ENCODE results near the gene GPHN. TPM values are rescaled to one million over a fixed set of nuclear protein-coding genes. Genes with fewer than 3 reads are reported as not detected.

Gene GPHN
- total RNA-seq, 1 donor from 2014 or later: 11.8 TPM

GRCh38 chr14:66503532-66503931, 4.4 kb upstream of the GPHN start:
- Histone ChIP-seq H3K36me3 (ENCODE audit: control insufficient read depth, insufficient read depth, low read length) (no peaks in the 10 kb centered on the region), H3K4me3 (ENCODE audit: low read depth, low read length) (no peak overlapping the region), H3K27me3 (ENCODE audit: control insufficient read depth, insufficient read depth, low read length) (no peaks in the 10 kb centered on the region)
- no peak for FAIRE-seq
- DNase-seq (ENCODE audit: low read depth): peak; percentile 76
- TF ChIP-seq CTCF (IDR thresholded peaks at IDR 0.05; ENCODE audit: insufficient read depth, low read length, severe bottlenecking): no peak

GRCh38 chr14:66507181-66507721, 696 bp upstream of the GPHN start:
- no peaks in the 10 kb centered on the region for H3K27me3 ChIP-seq (ENCODE audit: control insufficient read depth, insufficient read depth, low read length)
- no peaks in the 10 kb centered on the region for H3K36me3 ChIP-seq (ENCODE audit: control insufficient read depth, insufficient read depth, low read length)
- FAIRE-seq (no peak), DNase-seq (ENCODE audit: low read depth) (peak; percentile 48)
- H3K4me3 ChIP-seq (ENCODE audit: low read depth, low read length): peak overlapping the region; percentile 94
- no peak for TF ChIP-seq CTCF (IDR thresholded peaks at IDR 0.05; ENCODE audit: insufficient read depth, low read length, severe bottlenecking)

- Histone ChIP-seq H3K4me3 (ENCODE audit: low read depth, low read length) (peak overlapping the region; percentile 94), H3K36me3 (ENCODE audit: control insufficient read depth, insufficient read depth, low read length) (no peaks in the 10 kb centered on the region), H3K27me3 (ENCODE audit: control insufficient read depth, insufficient read depth, low read length) (no peaks in the 10 kb centered on the region)
- FAIRE-seq (no peak), DNase-seq (ENCODE audit: low read depth) (no peak)
- no peak for TF ChIP-seq CTCF (IDR thresholded peaks at IDR 0.05; ENCODE audit: insufficient read depth, low read length, severe bottlenecking)
Observed at GRCh38 chr14:66508547-66508845, 549 bp downstream of the GPHN start.

GRCh38 chr14:66508846-66509621, 1.1 kb downstream of the GPHN start:
- H3K4me3 ChIP-seq (ENCODE audit: low read depth, low read length): peak overlapping the region; percentile 94
- FAIRE-seq (no peak), DNase-seq (ENCODE audit: low read depth) (no peak)
- no peaks in the 10 kb centered on the region for H3K36me3 ChIP-seq (ENCODE audit: control insufficient read depth, insufficient read depth, low read length)
- TF ChIP-seq CTCF (IDR thresholded peaks at IDR 0.05; ENCODE audit: insufficient read depth, low read length, severe bottlenecking): no peak
- no peaks in the 10 kb centered on the region for H3K27me3 ChIP-seq (ENCODE audit: control insufficient read depth, insufficient read depth, low read length)

GRCh38 chr14:66509874-66510273, 1.9 kb downstream of the GPHN start:
- TF ChIP-seq CTCF (IDR thresholded peaks at IDR 0.05; ENCODE audit: insufficient read depth, low read length, severe bottlenecking): no peak
- FAIRE-seq (no peak), DNase-seq (ENCODE audit: low read depth) (no peak)
- H3K36me3 ChIP-seq (ENCODE audit: control insufficient read depth, insufficient read depth, low read length): no peaks in the 10 kb centered on the region
- H3K27me3 ChIP-seq (ENCODE audit: control insufficient read depth, insufficient read depth, low read length): no peaks in the 10 kb centered on the region
- peak overlapping the region; percentile 94 for H3K4me3 ChIP-seq (ENCODE audit: low read depth, low read length)

- FAIRE-seq (no peak), DNase-seq (ENCODE audit: low read depth) (no peak)
Observed at GRCh38 chr14:66511849-66512248, 3.9 kb downstream of the GPHN start.

More at GRCh38 chr14:66511849-66512248, 3.9 kb downstream of the GPHN start:
- no peaks in the 10 kb centered on the region for H3K27me3 ChIP-seq (ENCODE audit: control insufficient read depth, insufficient read depth, low read length)
- TF ChIP-seq CTCF (IDR thresholded peaks at IDR 0.05; ENCODE audit: insufficient read depth, low read length, severe bottlenecking): no peak
- H3K36me3 ChIP-seq (ENCODE audit: control insufficient read depth, insufficient read depth, low read length): no peaks in the 10 kb centered on the region
- H3K4me3 ChIP-seq (ENCODE audit: low read depth, low read length): no peak overlapping the region
